HEK293 (cell line): Measurements from ENCODE around the gene SLC66A2.

Experiments used
- CTCF ChIA-PET: fragments of 350-600 bp; formaldehyde crosslinking; extraction: SDS; loops from one replicate; lab custom pipeline; 2021; ENCODE audit warnings: antibody characterized with exemption; lab: Yijun Ruan, JAX
- POLR2A ChIA-PET: fragments of 300-600 bp; formaldehyde crosslinking; extraction: SDS; loops from one replicate; lab custom pipeline; 2020; ENCODE audit warnings: antibody characterized with exemption, inconsistent platforms; lab: Yijun Ruan, JAX
- H3K27ac ChIP-seq: fragments of 200-500 bp; sonication (Bioruptor generic); 2 replicates; pipeline ENCODE4 v1.5.1; 2014; ENCODE audit warnings: low read depth, low read length, control low read depth, inconsistent platforms; ENCODE audit errors: extremely low read depth
- H3K36me3 ChIP-seq, 2 experiments: fragments of 200-500 bp in 1 of 2; sonication (Bioruptor generic) in 1 of 2; 1 replicate in 1 of 2; 2 replicates in 1 of 2; pipeline ENCODE4 v1.5.1; 2014 to 2017; ENCODE audit warnings: inconsistent platforms in 2 of 2, low read length in 2 of 2; ENCODE audit not compliant: control insufficient read depth in 2 of 2, insufficient read depth in 1 of 2
- H3K4me1 ChIP-seq: fragments of 200-500 bp; sonication (Bioruptor generic); 2 replicates; pipeline ENCODE4 v1.5.1; 2014; ENCODE audit warnings: mild to moderate bottlenecking, low read length, inconsistent platforms; ENCODE audit not compliant: control insufficient read depth, insufficient read depth
- H3K4me3 ChIP-seq: 2 replicates; pipeline ENCODE4 v1.5.1; 2011; ENCODE audit warnings: low read depth, mild to moderate bottlenecking, control low read depth, low read length, moderate library complexity
- H3K9me3 ChIP-seq: fragments of 200-500 bp; sonication (Bioruptor generic); 2 replicates; pipeline ENCODE4 v1.5.1; 2014; ENCODE audit warnings: low read depth, low read length, inconsistent platforms; ENCODE audit not compliant: control insufficient read depth, insufficient read depth
- GLIS1 ChIP-seq: fragments of 450-650 bp; formaldehyde crosslinking; IDR thresholded peaks from 2 replicates; pipeline ENCODE4 v1.5.1; 2016; ENCODE audit warnings: missing biosample characterization, missing genetic modification characterization
- IKZF3 ChIP-seq: fragments of 450-650 bp; IDR thresholded peaks from 2 replicates; pipeline ENCODE4 v1.5.0; 2018; ENCODE audit warnings: missing biosample characterization, mild to moderate bottlenecking, missing genetic modification characterization, moderate library complexity
- KLF7 ChIP-seq: fragments of 450-650 bp; formaldehyde crosslinking; IDR thresholded peaks from 2 replicates; pipeline ENCODE4 v1.5.1; 2016; ENCODE audit warnings: missing biosample characterization, missing genetic modification characterization, borderline replicate concordance
- MZF1 ChIP-seq: fragments of 450-650 bp; formaldehyde crosslinking; IDR thresholded peaks from 2 replicates; pipeline ENCODE4 v1.5.1; 2017; ENCODE audit warnings: missing biosample characterization, missing genetic modification characterization, borderline replicate concordance
- REPIN1 ChIP-seq: fragments of 450-650 bp; formaldehyde crosslinking; IDR thresholded peaks from 2 replicates; pipeline ENCODE4 v1.5.1; 2017; ENCODE audit warnings: missing biosample characterization, missing genetic modification characterization, low read depth
- SCRT2 ChIP-seq: fragments of 450-650 bp; formaldehyde crosslinking; IDR thresholded peaks from 2 replicates; pipeline ENCODE4 v1.5.1; 2016; ENCODE audit warnings: missing biosample characterization, missing genetic modification characterization
- SP3 ChIP-seq: fragments of 450-650 bp; formaldehyde crosslinking; IDR thresholded peaks from 2 replicates; pipeline ENCODE4 v1.5.1; 2016; ENCODE audit warnings: missing biosample characterization, missing genetic modification characterization
- TRIM28 ChIP-seq: IDR thresholded peaks from 2 replicates; pipeline ENCODE4 v1.6.1; 2011; ENCODE audit warnings: low read length, control low read depth, borderline replicate concordance
- ZEB2 ChIP-seq: fragments of 450-650 bp; formaldehyde crosslinking; IDR thresholded peaks from 2 replicates; pipeline ENCODE4 v1.5.1; 2016; ENCODE audit warnings: missing biosample characterization, missing genetic modification characterization
- ZIC2 ChIP-seq: fragments of 450-650 bp; formaldehyde crosslinking; IDR thresholded peaks from 2 replicates; pipeline ENCODE4 v1.5.1; 2016; ENCODE audit warnings: missing biosample characterization, missing genetic modification characterization
- ZNF10 ChIP-seq: fragments of 450-650 bp; formaldehyde crosslinking; IDR thresholded peaks from 2 replicates; pipeline ENCODE4 v1.5.1; 2017; ENCODE audit warnings: missing biosample characterization, missing genetic modification characterization
- ZNF114 ChIP-seq: fragments of 450-650 bp; formaldehyde crosslinking; IDR thresholded peaks from 2 replicates; pipeline ENCODE4 v1.5.0; 2017; ENCODE audit warnings: missing biosample characterization, missing genetic modification characterization
- ZNF133 ChIP-seq: fragments of 450-650 bp; formaldehyde crosslinking; IDR thresholded peaks from 2 replicates; pipeline ENCODE4 v1.5.1; 2016; ENCODE audit warnings: missing biosample characterization, missing genetic modification characterization
- ZNF157 ChIP-seq: fragments of 450-650 bp; formaldehyde crosslinking; IDR thresholded peaks from 2 replicates; pipeline ENCODE4 v1.5.1; 2016; ENCODE audit warnings: missing biosample characterization, missing genetic modification characterization
- ZNF184 ChIP-seq: fragments of 450-650 bp; IDR thresholded peaks from 2 replicates; pipeline ENCODE4 v1.5.1; 2018; ENCODE audit warnings: missing biosample characterization, mild to moderate bottlenecking, missing genetic modification characterization
- ZNF266 ChIP-seq: fragments of 450-650 bp; formaldehyde crosslinking; IDR thresholded peaks from 2 replicates; pipeline ENCODE4 v1.5.1; 2016; ENCODE audit warnings: missing biosample characterization, missing genetic modification characterization, low read depth
- ZNF426 ChIP-seq: fragments of 450-650 bp; formaldehyde crosslinking; IDR thresholded peaks from 2 replicates; pipeline ENCODE4 v1.5.1; 2017; ENCODE audit warnings: missing biosample characterization, missing genetic modification characterization, mild to moderate bottlenecking, inconsistent platforms, moderate library complexity
- ZNF521 ChIP-seq: fragments of 450-650 bp; formaldehyde crosslinking; IDR thresholded peaks from 2 replicates; pipeline ENCODE4 v1.5.1; 2017; ENCODE audit warnings: missing biosample characterization, mild to moderate bottlenecking, missing genetic modification characterization
- ZNF555 ChIP-seq: fragments of 450-650 bp; formaldehyde crosslinking; conservative IDR thresholded peaks from 2 replicates; pipeline ENCODE4 v1.5.1; 2017; ENCODE audit warnings: missing biosample characterization, mild to moderate bottlenecking, missing genetic modification characterization, inconsistent platforms
- ZNF621 ChIP-seq: fragments of 450-650 bp; formaldehyde crosslinking; IDR thresholded peaks from 2 replicates; pipeline ENCODE4 v1.5.1; 2017; ENCODE audit warnings: missing biosample characterization, missing genetic modification characterization
- ZNF626 ChIP-seq: fragments of 450-650 bp; sonication (Bioruptor Pico); formaldehyde crosslinking; IDR thresholded peaks from 2 replicates; pipeline ENCODE4 v1.5.1; 2018; ENCODE audit warnings: missing biosample characterization, missing genetic modification characterization, inconsistent platforms
- ZNF658 ChIP-seq: fragments of 450-650 bp; formaldehyde crosslinking; IDR thresholded peaks from 2 replicates; pipeline ENCODE4; 2016; ENCODE audit warnings: missing biosample characterization, missing genetic modification characterization
- ZNF707 ChIP-seq: fragments of 450-650 bp; formaldehyde crosslinking; IDR thresholded peaks from 2 replicates; pipeline ENCODE4 v1.5.1; 2016; ENCODE audit warnings: missing biosample characterization, missing genetic modification characterization
- TF ChIP-seq, protein P1 (sequence below): fragments of 450-650 bp; formaldehyde crosslinking; IDR thresholded peaks from 2 replicates; pipeline ENCODE4 v1.5.0; 2017; ENCODE audit warnings: missing biosample characterization, missing genetic modification characterization, borderline replicate concordance
- TF ChIP-seq, protein P2 (sequence below): fragments of 450-650 bp; formaldehyde crosslinking; IDR thresholded peaks from 2 replicates; pipeline ENCODE4 v1.5.1; 2016; ENCODE audit warnings: missing biosample characterization, missing genetic modification characterization

The SLC66A2 gene

DNA sequence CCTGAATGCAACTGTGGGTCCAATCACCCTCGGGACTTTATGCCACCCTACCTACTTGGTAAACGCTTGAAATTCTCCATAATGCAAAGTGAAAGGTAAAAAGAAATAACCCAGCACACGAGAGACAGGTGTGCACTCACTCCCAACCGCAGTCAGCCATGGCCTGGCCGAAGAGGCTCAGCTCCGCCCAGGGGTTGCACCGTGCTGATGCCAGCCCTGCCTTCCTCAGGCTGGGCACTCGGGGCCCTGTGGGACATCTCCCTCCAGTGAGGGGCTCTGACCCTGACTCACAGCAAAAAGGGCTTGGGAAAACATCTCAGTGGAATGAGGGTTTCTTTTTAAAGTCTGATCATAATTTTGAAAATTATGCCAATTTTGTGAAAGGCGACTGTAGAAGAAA, 13.3 kb downstream of the SLC66A2 start:
- peaks cover 10 to 49% of the 10 kb centered on the region in 2 experiments for H3K36me3 ChIP-seq
- 0 out of 2 replicates have a peak, but pooled peaks cover 2% of the 10 kb centered on the region for H3K4me1 ChIP-seq
- TF ChIP-seq ZNF658 (tag by site-specific recombination): no peak
- no peak for TF ChIP-seq IKZF3 (tag by site-specific recombination)
- no peak for TF ChIP-seq ZNF521
- TF ChIP-seq ZEB2: no peak
- TF ChIP-seq, protein P1, sequence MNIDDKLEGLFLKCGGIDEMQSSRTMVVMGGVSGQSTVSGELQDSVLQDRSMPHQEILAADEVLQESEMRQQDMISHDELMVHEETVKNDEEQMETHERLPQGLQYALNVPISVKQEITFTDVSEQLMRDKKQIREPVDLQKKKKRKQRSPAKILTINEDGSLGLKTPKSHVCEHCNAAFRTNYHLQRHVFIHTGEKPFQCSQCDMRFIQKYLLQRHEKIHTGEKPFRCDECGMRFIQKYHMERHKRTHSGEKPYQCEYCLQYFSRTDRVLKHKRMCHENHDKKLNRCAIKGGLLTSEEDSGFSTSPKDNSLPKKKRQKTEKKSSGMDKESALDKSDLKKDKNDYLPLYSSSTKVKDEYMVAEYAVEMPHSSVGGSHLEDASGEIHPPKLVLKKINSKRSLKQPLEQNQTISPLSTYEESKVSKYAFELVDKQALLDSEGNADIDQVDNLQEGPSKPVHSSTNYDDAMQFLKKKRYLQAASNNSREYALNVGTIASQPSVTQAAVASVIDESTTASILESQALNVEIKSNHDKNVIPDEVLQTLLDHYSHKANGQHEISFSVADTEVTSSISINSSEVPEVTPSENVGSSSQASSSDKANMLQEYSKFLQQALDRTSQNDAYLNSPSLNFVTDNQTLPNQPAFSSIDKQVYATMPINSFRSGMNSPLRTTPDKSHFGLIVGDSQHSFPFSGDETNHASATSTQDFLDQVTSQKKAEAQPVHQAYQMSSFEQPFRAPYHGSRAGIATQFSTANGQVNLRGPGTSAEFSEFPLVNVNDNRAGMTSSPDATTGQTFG (tag by site-specific recombination): no peak
- no peak for TF ChIP-seq ZNF555 (tag by site-specific recombination)
- TF ChIP-seq, protein P2, sequence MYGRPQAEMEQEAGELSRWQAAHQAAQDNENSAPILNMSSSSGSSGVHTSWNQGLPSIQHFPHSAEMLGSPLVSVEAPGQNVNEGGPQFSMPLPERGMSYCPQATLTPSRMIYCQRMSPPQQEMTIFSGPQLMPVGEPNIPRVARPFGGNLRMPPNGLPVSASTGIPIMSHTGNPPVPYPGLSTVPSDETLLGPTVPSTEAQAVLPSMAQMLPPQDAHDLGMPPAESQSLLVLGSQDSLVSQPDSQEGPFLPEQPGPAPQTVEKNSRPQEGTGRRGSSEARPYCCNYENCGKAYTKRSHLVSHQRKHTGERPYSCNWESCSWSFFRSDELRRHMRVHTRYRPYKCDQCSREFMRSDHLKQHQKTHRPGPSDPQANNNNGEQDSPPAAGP (tag by site-specific recombination): no peak
- no peak for TF ChIP-seq ZIC2 (tag by site-specific recombination)
- TF ChIP-seq ZNF114 (tag by site-specific recombination): no peak
- TF ChIP-seq SCRT2 (tag by site-specific recombination): no peak
- TF ChIP-seq ZNF266 (tag by site-specific recombination): no peak
- no peak for TF ChIP-seq ZNF133 (tag by site-specific recombination)
- no peak for TF ChIP-seq REPIN1 (tag by site-specific recombination)
- no peak for TF ChIP-seq ZNF184 (tag by site-specific recombination)
- TF ChIP-seq ZNF626 (tag by site-specific recombination): no peak
- no peak for TF ChIP-seq ZNF426
- TF ChIP-seq ZNF157 (tag by site-specific recombination): no peak
- no peak for TF ChIP-seq ZNF621 (tag by site-specific recombination)
- TF ChIP-seq SP3 (tag by site-specific recombination): no peak
- TF ChIP-seq GLIS1 (tag by site-specific recombination): no peak
- H3K4me3 ChIP-seq: no peak overlapping the region
- ChIA-PET POLR2A (no interaction called here), CTCF (no interaction called here)
- no peaks in the 10 kb centered on the region for H3K9me3 ChIP-seq
- no peak overlapping the region for H3K27ac ChIP-seq

DNA sequence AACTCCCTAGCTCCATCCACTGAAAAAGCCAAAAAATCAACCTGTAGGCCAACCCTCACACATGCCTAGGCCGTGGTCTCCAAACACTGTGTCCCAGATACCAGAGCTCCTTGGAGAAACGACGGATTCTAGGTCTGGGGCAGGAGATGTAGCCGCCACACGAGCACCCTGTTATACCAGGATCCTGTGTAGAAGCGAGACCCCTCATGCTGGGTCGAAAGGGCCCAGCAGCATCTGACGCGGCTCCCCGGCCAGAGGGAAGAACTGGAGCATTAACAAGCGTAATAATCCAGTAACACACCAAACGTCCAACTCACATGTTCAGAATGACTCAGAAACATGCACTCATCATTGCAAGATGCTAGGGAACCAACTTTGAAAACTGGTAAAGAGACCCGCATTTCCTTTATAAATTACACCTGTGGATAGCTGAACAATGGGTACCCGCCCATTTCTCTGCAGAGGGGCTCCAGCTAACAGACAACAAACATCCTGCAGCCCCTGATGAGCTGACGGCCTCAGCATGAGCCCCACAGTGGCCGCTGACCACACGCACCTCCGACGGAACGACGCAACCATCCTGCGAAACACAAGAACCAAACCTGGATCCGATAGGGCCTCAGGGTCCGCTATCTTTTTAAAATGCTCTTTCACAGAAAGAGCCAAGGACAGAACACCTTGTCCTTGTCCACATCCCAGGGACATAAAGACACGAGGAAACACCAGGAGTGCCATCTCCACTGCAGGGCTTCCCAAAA, 14.2 kb downstream of the SLC66A2 start:
- CTCF ChIA-PET: interaction anchor here (0.6 kb wide), 1 partner anchor 82 kb away, joined by 3 read pairs; no protein-coding TSS in a partner anchor
- H3K36me3 ChIP-seq: peaks cover 10 to 44% of the 10 kb centered on the region in 2 experiments
- H3K27ac ChIP-seq: no peak overlapping the region
- no peaks in the 10 kb centered on the region for H3K4me1 ChIP-seq
- H3K9me3 ChIP-seq: no peaks in the 10 kb centered on the region
- no peak overlapping the region for H3K4me3 ChIP-seq
- POLR2A ChIA-PET: no interaction called here
- TF ChIP-seq ZNF707: no peak
- no peak for TF ChIP-seq KLF7 (tag by site-specific recombination)
- no peak for TF ChIP-seq MZF1 (tag by site-specific recombination)
- TF ChIP-seq TRIM28: no peak
- no peak for TF ChIP-seq ZNF10
